OCI-LY7 (cell line): ENCODE results near the gene ATG2A. TPM values are rescaled to one million over a fixed set of nuclear protein-coding genes. Genes with fewer than 3 reads are reported as not detected.

Experiments
- BruUV-seq: library from RNA; stranded (reverse); fragments of 400-500 nt; replicated peaks from 2 replicates; lab custom pipeline; 2021; lab: Mats Ljungman, UMichigan
- CTCF ChIA-PET: fragments of 300-600 bp; sonication (Branson Sonifier 250); formaldehyde crosslinking; loops from one replicate; lab custom pipeline; 2022; ENCODE audit warnings: antibody characterized with exemption; ENCODE audit not compliant: unreplicated experiment; lab: Charles Lee
- POLR2A ChIA-PET: fragments of 300-600 bp; sonication (Branson Sonifier 250); formaldehyde crosslinking; loops from one replicate; lab custom pipeline; 2022; ENCODE audit warnings: antibody characterized with exemption; lab: Charles Lee
- DNase-seq: peaks from one replicate; pipeline ENCODE4 v3.0.0-alpha.2; 2015; ENCODE audit warnings: low spot score
- H2AFZ ChIP-seq: fragments of 200-600 bp; sonication (generic), shearing (Covaris generic); 2 replicates; pipeline ENCODE4 v1.6.1; 2014; ENCODE audit warnings: mild to moderate bottlenecking, antibody characterized with exemption, low read length, moderate library complexity
- H3K27ac ChIP-seq: fragments of 200-600 bp; sonication (generic); 2 replicates; pipeline ENCODE4 v1.5.1; 2014; ENCODE audit warnings: mixed run types, low read depth, mild to moderate bottlenecking, moderate library complexity, low read length, inconsistent platforms; ENCODE audit not compliant: poor library complexity, severe bottlenecking
- H3K36me3 ChIP-seq: fragments of 200-600 bp; sonication (generic); 2 replicates; pipeline ENCODE4 v1.6.1; 2014; ENCODE audit warnings: mild to moderate bottlenecking, antibody characterized with exemption, low read length, moderate library complexity, mixed read lengths; ENCODE audit not compliant: insufficient read depth
- H3K4me1 ChIP-seq: fragments of 200-600 bp; sonication (generic); 2 replicates; pipeline ENCODE4 v1.5.1; 2014; ENCODE audit warnings: mild to moderate bottlenecking, low read length; ENCODE audit not compliant: insufficient read depth, poor library complexity, severe bottlenecking
- H3K4me2 ChIP-seq: fragments of 200-600 bp; sonication (generic); 2 replicates; pipeline ENCODE4 v1.6.1; 2014; ENCODE audit warnings: mild to moderate bottlenecking, low read length
- H3K4me3 ChIP-seq: fragments of 200-600 bp; sonication (generic); 2 replicates; pipeline ENCODE4 v1.5.1; 2014; ENCODE audit warnings: mild to moderate bottlenecking, low read depth, low read length; ENCODE audit not compliant: poor library complexity, severe bottlenecking
- H3K79me2 ChIP-seq: fragments of 200-600 bp; sonication (generic); 2 replicates; pipeline ENCODE4 v1.6.1; 2016; ENCODE audit warnings: low read depth, mild to moderate bottlenecking, low read length, moderate library complexity, mixed read lengths; ENCODE audit not compliant: insufficient read depth
- H3K9me2 ChIP-seq: fragments of 200-600 bp; sonication (generic); 2 replicates; pipeline ENCODE4 v1.6.1; 2016; ENCODE audit warnings: mild to moderate bottlenecking, low read length, mixed read lengths; ENCODE audit not compliant: insufficient read depth
- H3K9me3 ChIP-seq: fragments of 200-600 bp; sonication (generic); 2 replicates; pipeline ENCODE4 v1.6.1; 2014; ENCODE audit warnings: mild to moderate bottlenecking, mixed run types, low read length, mixed read lengths
- H4K20me1 ChIP-seq: fragments of 200-600 bp; sonication (generic); 2 replicates; pipeline ENCODE4 v1.6.1; 2014; ENCODE audit warnings: mild to moderate bottlenecking, antibody characterized with exemption, low read length, moderate library complexity, mixed read lengths; ENCODE audit not compliant: insufficient read depth
- CTCF ChIP-seq: fragments of 200-600 bp; sonication (generic); conservative IDR thresholded peaks from 2 replicates; pipeline ENCODE4 v1.5.1; 2014; ENCODE audit warnings: mild to moderate bottlenecking, antibody characterized with exemption, low read length, moderate library complexity, mixed read lengths
- EZH2phosphoT487 ChIP-seq: fragments of 200-600 bp; sonication (generic); IDR thresholded peaks from 2 replicates; pipeline ENCODE4 v1.6.1; 2018; ENCODE audit warnings: low read depth, borderline replicate concordance, mild to moderate bottlenecking, mixed run types, antibody characterized with exemption, low read length, moderate library complexity, mixed read lengths
- intact Hi-C: fragments of 100-400 bp; cut with micrococcal nuclease; formaldehyde crosslinking; loops from one replicate; pipeline ENCODE4 v1.10.0; 2022; ENCODE audit not compliant: unreplicated experiment
- total RNA-seq, 2 experiments: library from RNA; depleted of rRNA in 1 of 2; stranded (reverse); fragments of >200 nt in 1 of 2; shearing (Covaris generic) in 1 of 2; gene quantifications; 2 replicates each; pipeline ENCODE4 v1.2.3, GENCODE V29; 2014 to 2022

The ATG2A gene
- total RNA-seq, 2 experiments from 2014 or later, result 18.1 to 28.2 TPM

- H2AFZ ChIP-seq, result no peak overlapping the region
- ChIA-PET CTCF (no interaction called here), POLR2A (no interaction called here)
- no TSS peak for BruUV-seq
- no peak for TF ChIP-seq CTCF
- TF ChIP-seq EZH2phosphoT487, result no peak
- H3K9me2 ChIP-seq, result no peaks in the 10 kb centered on the region
- H3K9me3 ChIP-seq, result no peaks in the 10 kb centered on the region
- no peaks in the 10 kb centered on the region for H4K20me1 ChIP-seq
- H3K4me3 ChIP-seq, result no peak overlapping the region
- no peaks in the 10 kb centered on the region for H3K79me2 ChIP-seq
- H3K4me1 ChIP-seq, result peaks cover 11% of the 10 kb centered on the region
- no peak overlapping the region for H3K27ac ChIP-seq
- DNase-seq, result no peak
- intact Hi-C loops, result no loop called here
- H3K4me2 ChIP-seq, result no peak overlapping the region
- H3K36me3 ChIP-seq, result peaks cover 11% of the 10 kb centered on the region; the same call in 1 of the 2 replicates
Observed at GRCh38 chr11:64896448-64897022, 20.5 kb downstream of the ATG2A start.

- Histone ChIP-seq H3K36me3 (peaks cover 8% of the 10 kb centered on the region; the same call in 1 of the 2 replicates), H3K27ac (no peak overlapping the region), H4K20me1 (no peaks in the 10 kb centered on the region), H3K79me2 (no peaks in the 10 kb centered on the region), H2AFZ (no peak overlapping the region), H3K9me2 (no peaks in the 10 kb centered on the region), H3K4me3 (no peak overlapping the region), H3K4me2 (no peak overlapping the region), H3K4me1 (peaks cover 11% of the 10 kb centered on the region), H3K9me3 (no peaks in the 10 kb centered on the region)
- no peak for DNase-seq
- intact Hi-C loops, result loop anchor here (1.0 to 5.0 kb wide), 2 partner anchors 48 to 108 kb away; no protein-coding TSS in a partner anchor
- no peak for TF ChIP-seq CTCF
- ChIA-PET CTCF (interaction anchor here (1.3 kb wide), 1 partner anchor 45 kb away, joined by 5 read pairs; no protein-coding TSS in a partner anchor), POLR2A (no interaction called here)
- BruUV-seq, result no TSS peak
Observed at GRCh38 chr11:64894812-64895452, 22.1 kb downstream of the ATG2A start.
